GM12801 (cell line): ENCODE data around the gene TRA2A.

ENCODE experiments used
- TF ChIP-seq, protein P1 (sequence below): IDR thresholded peaks from one replicate; pipeline ENCODE4 v1.5.1; 2011; ENCODE audit warnings: control low read depth; ENCODE audit not compliant: insufficient read length; ENCODE audit errors: extremely low read depth

The TRA2A gene

DNA sequence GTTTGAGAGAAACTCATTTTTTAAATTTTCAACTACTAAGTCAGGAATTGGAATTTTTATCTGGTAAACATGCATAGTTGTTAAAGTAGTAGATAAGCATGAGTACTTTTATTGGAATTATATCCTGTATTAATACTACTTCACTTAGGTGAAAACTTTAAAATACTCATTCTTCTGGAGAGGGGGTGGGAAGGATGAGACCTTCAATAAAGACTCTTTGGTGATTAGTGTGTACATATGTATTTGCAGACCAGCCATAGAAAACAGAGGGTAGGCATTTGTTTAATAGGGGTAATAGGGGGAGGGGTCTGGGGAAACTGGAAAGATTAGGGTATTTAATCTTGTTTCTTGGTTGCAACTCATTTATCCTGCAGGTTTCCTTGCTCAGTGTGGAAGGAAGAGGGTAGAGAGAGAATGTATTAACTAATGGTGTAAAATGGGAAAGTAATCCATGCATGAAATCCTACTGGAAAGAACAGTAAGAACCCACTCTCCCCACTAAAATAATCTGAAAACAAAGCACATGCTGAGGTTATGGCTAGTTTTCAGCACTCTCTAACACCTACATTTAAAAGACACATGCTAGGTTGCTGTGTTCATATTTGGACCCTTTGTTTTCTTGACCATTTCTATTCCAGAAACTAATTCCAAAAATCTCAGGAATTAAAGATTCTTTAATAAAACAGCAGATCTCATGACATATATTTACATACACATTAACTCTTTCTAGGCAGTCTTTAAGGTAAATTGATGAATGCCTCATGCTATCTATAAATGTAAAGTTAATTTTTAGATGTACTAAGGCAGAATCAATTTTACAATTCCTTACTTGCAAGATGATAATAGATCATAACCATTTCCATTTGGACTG is 55.3 kb downstream of the TRA2A start:
- TF ChIP-seq, protein P1, sequence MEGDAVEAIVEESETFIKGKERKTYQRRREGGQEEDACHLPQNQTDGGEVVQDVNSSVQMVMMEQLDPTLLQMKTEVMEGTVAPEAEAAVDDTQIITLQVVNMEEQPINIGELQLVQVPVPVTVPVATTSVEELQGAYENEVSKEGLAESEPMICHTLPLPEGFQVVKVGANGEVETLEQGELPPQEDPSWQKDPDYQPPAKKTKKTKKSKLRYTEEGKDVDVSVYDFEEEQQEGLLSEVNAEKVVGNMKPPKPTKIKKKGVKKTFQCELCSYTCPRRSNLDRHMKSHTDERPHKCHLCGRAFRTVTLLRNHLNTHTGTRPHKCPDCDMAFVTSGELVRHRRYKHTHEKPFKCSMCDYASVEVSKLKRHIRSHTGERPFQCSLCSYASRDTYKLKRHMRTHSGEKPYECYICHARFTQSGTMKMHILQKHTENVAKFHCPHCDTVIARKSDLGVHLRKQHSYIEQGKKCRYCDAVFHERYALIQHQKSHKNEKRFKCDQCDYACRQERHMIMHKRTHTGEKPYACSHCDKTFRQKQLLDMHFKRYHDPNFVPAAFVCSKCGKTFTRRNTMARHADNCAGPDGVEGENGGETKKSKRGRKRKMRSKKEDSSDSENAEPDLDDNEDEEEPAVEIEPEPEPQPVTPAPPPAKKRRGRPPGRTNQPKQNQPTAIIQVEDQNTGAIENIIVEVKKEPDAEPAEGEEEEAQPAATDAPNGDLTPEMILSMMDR = no peak

DNA sequence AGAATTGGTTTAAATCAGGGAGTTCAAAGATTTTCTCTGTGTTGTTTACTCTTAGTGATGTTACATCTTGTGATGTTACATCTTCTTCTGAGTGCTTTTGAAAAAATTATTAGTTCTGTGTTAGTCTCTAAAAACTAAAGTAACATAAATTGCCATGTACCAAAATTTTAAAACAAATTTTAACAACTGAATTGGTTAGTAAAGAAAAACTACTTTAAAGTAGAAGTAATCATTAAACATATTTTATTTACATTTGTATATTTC is 56.3 kb downstream of the TRA2A start:
- TF ChIP-seq, protein P1 = no peak

DNA sequence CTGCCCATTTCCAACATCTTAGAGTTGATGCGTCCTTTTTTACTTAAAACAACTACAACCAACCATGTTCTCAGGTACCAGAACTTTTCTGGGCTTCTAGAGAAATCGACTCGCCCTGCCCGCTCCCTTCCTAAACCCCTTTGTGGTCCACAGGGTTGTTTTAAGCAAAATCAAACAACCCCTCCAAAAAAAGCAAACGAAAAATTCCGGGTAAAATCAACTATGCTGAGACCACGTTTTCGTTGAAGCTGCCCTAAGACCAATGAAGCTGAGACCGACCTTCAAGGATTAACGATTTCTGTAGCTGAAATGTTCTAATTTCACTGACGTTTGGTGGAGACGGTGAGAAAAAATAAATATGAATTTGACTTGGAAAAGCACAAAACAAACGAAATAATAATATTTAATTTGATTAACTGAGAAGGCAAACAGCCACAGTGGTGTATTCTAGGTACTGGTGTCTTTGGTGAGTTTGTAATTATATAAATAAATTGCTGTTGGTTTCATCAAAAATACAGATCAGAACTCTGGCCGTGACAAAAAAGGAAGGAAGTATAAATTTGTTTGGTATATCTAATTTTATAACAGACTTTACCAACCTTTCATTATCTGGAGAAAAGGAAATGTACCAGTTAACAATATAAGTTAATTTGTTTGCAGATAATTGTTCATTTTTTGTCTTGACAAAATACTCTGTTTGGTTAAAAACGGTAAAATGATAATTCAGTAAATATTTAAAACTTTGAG is 56.8 kb downstream of the TRA2A start:
- TF ChIP-seq, protein P1 = no peak

DNA sequence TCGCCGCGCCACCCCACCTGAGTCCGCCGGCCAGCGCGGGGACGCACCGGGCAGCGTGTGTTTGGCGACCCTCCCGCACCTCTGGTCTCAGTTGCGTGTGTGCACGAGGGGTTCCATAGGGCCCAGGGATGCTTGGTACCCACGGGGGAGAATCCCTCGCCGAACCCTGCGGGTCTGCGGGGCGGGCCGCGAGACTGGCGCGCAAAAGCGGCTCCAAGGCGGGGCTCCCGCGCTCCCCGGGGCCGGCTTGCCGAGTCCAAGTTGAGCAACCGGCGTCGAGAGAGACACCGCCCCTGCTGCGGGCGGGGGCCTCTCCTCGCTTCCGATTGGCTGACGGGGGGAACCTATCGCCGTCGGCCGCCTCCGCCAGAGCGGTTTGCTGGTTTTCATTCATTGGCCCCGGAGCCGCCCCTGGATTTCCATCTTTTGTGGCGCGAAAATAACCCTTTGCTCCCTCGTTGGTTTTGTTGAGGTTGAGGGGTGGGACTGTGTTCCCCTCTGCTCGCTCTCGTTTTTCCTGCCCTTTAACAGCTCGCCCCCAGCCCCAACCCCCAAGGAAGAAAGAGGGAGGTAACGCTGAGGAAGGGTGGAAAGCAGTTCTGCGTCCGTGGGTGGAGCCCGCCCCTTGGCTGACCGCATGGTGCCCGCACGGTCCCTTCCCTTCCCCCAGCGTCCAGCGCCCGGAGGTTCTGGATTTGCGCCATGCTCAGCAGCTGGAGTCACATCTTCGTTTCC is 57.5 kb downstream of the TRA2A start:
- TF ChIP-seq, protein P1 = no peak

DNA sequence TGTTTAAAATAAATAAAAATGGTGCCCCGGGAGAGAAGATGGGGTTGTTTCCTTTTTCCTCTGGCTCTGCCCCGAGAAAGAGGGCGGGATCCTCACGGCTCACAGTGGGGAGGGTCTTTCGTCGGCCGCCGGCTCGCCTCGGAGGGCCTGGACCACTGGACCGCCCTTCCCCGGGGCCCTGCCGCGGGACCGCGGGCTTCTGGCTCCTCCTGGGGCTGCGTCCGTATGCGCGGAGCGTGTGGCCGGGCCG is 58.0 kb downstream of the TRA2A start:
- TF ChIP-seq, protein P1 = no peak

DNA sequence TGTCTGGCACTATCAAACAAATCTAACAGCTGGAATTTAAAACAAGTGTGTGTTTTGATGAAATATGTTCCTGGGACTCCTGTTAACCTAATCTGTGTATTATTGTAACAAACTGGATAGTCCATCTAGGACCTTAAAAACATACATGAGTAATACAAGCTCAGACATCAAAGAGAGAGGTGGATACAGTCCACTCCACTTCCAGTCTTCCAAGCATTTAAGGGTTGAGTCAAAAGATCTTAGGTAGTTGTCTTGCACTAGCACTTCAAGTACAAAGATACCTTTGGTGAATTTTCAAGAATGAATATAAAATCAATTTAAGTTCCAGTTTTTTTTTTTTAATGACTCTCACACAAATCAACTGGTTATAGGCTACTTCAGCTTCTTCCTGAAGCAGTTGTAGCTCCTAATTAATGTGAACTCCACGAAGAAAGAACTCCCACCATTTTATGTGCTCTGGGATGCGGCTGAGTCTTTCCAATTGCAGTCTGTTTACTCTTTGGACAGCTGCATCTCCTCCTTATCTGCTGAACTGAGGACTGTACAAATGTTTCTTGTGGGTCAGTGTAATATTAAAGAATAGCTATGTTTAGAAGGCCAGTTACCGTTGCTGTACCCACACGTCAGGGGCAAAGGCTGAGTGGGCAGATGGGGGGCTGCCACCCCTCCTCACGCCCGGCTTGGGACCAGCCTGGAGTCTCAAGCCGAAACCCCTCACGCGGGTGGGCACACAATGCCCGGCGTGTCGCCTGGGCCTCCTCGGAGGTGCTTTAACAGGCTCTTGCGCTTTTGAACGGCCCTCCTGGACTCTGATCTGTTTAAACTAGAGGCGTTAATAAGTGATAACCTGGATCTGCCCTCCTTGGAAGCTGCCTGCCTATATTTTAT is 58.6 kb downstream of the TRA2A start:
- TF ChIP-seq, protein P1 = no peak

DNA sequence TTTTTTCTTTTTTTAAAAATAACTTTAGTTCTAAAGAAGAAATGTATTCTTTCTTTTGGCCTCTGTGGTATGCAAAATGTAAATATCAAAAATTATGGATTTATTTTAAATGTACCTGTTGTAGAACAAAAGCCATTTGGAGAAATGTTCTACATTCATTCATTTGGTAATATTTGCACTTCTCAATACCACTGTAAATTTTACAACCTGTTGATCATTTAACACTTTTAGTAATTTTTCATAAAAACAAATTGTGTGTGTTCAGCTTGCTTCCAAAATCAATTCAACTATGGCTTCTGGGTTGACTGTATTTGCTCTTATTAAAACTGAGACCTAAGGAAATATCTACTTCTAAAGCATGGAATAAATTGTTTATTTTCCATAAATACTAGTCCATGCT is 59.2 kb downstream of the TRA2A start:
- TF ChIP-seq, protein P1 = no peak
